ENCODE results near the gene VIPAS39. TPM values are rescaled to one million over a fixed set of nuclear protein-coding genes. Genes with fewer than 3 reads are reported as not detected.
A peak's percentile ranks its signal among the peaks of the same experiment; 100 is the strongest.

The VIPAS39 gene
- total RNA-seq, 2 donors from 2014 or later: 26.7 to 29.8 TPM

GRCh38 chr14:77473921-77474320 lies 16.5 kb upstream of the VIPAS39 start:
- 92 to 93% methylated on average over 5 of the region's 5 CpGs for WGBS, 2 experiments (ENCODE audit: insufficient coverage in 1 of 2, insufficient read length in 1 of 2)
- no peaks in the 10 kb centered on the region for H3K9me3 Mint-ChIP-seq

GRCh38 chr14:77470224-77470870 lies 12.9 kb upstream of the VIPAS39 start:
- Histone ChIP-seq H3K27me3 (ENCODE audit: control insufficient read depth, insufficient read depth, low read length, poor library complexity, severe bottlenecking) (no peaks in the 10 kb centered on the region), H3K9me3 (ENCODE audit: control insufficient read depth, low read length) (no peaks in the 10 kb centered on the region), H3K27ac (ENCODE audit: low read depth, low read length) (no peak overlapping the region), H3K9ac (ENCODE audit: extremely low read depth, low read length, poor library complexity, severe bottlenecking) (no peak overlapping the region), H3K4me3 (ENCODE audit: low read length) (no peak overlapping the region), H3K36me3 (ENCODE audit: control insufficient read depth, insufficient read depth, low read length) (peaks cover 40% of the 10 kb centered on the region), H3K4me1 (ENCODE audit: control insufficient read depth, insufficient read depth, low read length) (no peaks in the 10 kb centered on the region)
- no peak for TF ChIP-seq CTCF (conservative IDR thresholded peaks at IDR 0.05)
- Mint-ChIP-seq H3K9me3 (no peaks in the 10 kb centered on the region), H3K27me3 (ENCODE audit: insufficient read depth) (no peaks in the 10 kb centered on the region), H3K36me3 (ENCODE audit: low read depth) (peaks cover 39% of the 10 kb centered on the region), H3K27ac (peak overlapping the region; percentile 58), H3K4me1 (peaks cover 7% of the 10 kb centered on the region), H3K4me3 (no peak overlapping the region)
- no peak for DNase-seq
- 88 to 98% methylated on average over 5 of the region's 5 CpGs for WGBS, 2 experiments (ENCODE audit: insufficient coverage in 1 of 2, insufficient read length in 1 of 2)

More at GRCh38 chr14:77473921-77474320, 16.5 kb upstream of the VIPAS39 start:
- Histone ChIP-seq H3K9ac (ENCODE audit: extremely low read depth, low read length, poor library complexity, severe bottlenecking) (no peak overlapping the region), H3K27me3 (ENCODE audit: control insufficient read depth, insufficient read depth, low read length, poor library complexity, severe bottlenecking) (no peaks in the 10 kb centered on the region), H3K4me1 (ENCODE audit: control insufficient read depth, insufficient read depth, low read length) (no peaks in the 10 kb centered on the region), H3K27ac (ENCODE audit: low read depth, low read length) (no peak overlapping the region), H3K9me3 (ENCODE audit: control insufficient read depth, low read length) (no peaks in the 10 kb centered on the region), H3K36me3 (ENCODE audit: control insufficient read depth, insufficient read depth, low read length) (peaks cover 9% of the 10 kb centered on the region), H3K4me3 (ENCODE audit: low read length) (no peak overlapping the region)
- Mint-ChIP-seq H3K36me3 (ENCODE audit: low read depth) (peaks cover 8% of the 10 kb centered on the region), H3K27ac (no peak overlapping the region), H3K4me1 (peaks cover 7% of the 10 kb centered on the region), H3K27me3 (ENCODE audit: insufficient read depth) (no peaks in the 10 kb centered on the region), H3K4me3 (no peak overlapping the region)
- no peak for TF ChIP-seq CTCF (conservative IDR thresholded peaks at IDR 0.05)
- no peak for DNase-seq

GRCh38 chr14:77469539-77469938 lies 12.1 kb upstream of the VIPAS39 start:
- Histone ChIP-seq H3K36me3 (ENCODE audit: control insufficient read depth, insufficient read depth, low read length) (peaks cover 48% of the 10 kb centered on the region), H3K9me3 (ENCODE audit: control insufficient read depth, low read length) (no peaks in the 10 kb centered on the region), H3K27me3 (ENCODE audit: control insufficient read depth, insufficient read depth, low read length, poor library complexity, severe bottlenecking) (no peaks in the 10 kb centered on the region), H3K27ac (ENCODE audit: low read depth, low read length) (no peak overlapping the region), H3K9ac (ENCODE audit: extremely low read depth, low read length, poor library complexity, severe bottlenecking) (no peak overlapping the region), H3K4me3 (ENCODE audit: low read length) (no peak overlapping the region), H3K4me1 (ENCODE audit: control insufficient read depth, insufficient read depth, low read length) (no peaks in the 10 kb centered on the region)
- no peak for DNase-seq
- no peaks in the 10 kb centered on the region for H3K27me3 Mint-ChIP-seq (ENCODE audit: insufficient read depth)
- TF ChIP-seq CTCF (conservative IDR thresholded peaks at IDR 0.05): no peak
- peak overlapping the region; percentile 57 for H3K27ac Mint-ChIP-seq
- H3K9me3 Mint-ChIP-seq: no peaks in the 10 kb centered on the region
- no peak overlapping the region for H3K4me3 Mint-ChIP-seq
- peaks cover 47% of the 10 kb centered on the region for H3K36me3 Mint-ChIP-seq (ENCODE audit: low read depth)
- WGBS, 2 experiments (ENCODE audit: insufficient coverage in 1 of 2, insufficient read length in 1 of 2): 83 to 100% methylated on average over 1 of the region's 1 CpG
- peaks cover 7% of the 10 kb centered on the region for H3K4me1 Mint-ChIP-seq
